Measurements from ENCODE around the gene KSR2.
"Not testable (repeated sequence)": the region's sequence is repeated elsewhere in the genome, so short reads cannot be mapped to it uniquely, and the experiment has no call there.

The KSR2 gene

DNA sequence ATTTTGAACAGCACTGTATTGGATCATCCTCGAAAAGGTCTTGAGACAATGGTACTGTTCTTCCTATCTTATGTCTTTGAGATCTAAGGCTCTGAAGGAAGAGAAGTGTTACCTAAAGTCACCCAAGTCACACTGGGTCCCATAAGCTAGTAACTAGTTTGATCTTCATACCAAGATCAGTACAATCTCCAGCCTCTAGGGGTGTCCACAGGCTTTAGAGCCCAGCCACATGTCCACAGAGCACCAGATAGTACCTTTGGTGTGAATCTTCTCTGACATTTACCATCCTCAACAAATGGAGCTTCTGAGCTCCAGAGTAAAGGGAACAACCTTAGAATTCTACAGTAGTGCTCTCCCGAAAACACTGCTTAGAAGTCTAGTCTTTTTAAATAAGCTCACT, 78.7 kb downstream of the KSR2 start:
- no peak for DNase-seq

GRCh38 chr12:117889098-117889497, 79.7 kb downstream of the KSR2 start:
- no peak for DNase-seq

GRCh38 chr12:117885211-117885610, 83.6 kb downstream of the KSR2 start:
- no peak for DNase-seq

GRCh38 chr12:117884161-117884560, 84.6 kb downstream of the KSR2 start:
- no peak for DNase-seq

DNA sequence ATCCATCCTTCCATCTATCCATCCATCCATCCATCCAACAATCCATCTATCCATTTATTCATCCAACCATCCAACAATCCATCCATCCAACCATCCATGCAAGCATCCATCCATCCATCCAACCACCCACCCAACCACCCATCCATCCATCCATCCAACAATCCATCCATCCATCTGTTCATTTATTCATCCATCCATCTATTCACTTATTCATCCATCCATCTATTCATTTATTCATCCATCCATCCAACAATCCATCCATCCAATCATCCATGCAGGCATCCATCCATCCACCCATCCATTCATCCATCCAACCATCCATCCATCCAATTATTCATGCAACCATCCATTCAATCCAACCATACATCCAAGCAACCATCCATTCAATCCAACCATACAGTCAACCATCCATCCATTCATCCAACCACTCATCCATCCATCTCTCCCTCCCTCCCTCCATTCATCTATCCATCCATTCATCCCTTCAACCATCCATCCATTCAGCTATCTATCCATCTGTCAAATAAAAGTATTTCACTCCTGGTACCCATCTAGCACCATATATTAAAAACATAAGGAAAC, 86.1 kb downstream of the KSR2 start:
- DNase-seq = no peak

DNA sequence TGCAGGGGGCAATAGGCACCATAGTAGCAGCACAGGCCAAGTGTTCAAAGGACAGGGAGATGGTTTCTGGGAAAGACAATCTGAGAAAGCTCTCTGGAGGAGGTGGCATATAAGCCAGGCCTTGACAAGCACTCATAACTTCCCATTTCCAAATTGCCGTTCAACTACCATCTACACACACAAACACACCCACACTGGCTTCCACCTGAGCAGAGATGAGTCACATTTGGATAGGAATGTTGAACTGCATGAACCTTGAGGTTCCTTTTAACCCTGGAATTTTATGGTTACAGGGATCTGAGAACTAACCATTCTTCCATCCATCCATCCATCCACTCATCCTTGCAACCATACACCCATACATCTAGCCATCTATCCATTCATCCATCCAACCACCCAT, 86.6 kb downstream of the KSR2 start:
- DNase-seq = no peak

DNA sequence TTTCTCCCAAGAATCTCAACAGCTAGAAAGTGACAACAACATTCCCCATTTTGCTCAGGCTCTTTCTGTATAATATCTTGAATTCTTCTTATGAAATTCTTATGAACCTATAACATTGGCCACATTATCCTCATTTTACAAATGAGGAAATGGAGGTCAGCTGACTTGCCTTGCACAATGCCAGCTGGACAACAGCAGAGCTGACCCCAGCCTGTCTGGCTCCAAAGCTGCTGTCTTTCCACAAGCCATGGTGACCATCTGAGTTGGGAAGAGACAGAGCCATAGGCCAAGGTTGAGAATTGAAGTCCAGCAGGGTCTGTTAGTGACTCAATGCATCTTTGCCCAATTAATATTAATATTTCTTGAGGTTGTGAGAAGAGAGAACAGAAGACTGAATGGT, 87.3 kb downstream of the KSR2 start:
- no peak for DNase-seq

- DNase-seq = no peak
These were observed 90.2 kb downstream of the KSR2 start for GRCh38 chr12:117878605-117879004.

DNA sequence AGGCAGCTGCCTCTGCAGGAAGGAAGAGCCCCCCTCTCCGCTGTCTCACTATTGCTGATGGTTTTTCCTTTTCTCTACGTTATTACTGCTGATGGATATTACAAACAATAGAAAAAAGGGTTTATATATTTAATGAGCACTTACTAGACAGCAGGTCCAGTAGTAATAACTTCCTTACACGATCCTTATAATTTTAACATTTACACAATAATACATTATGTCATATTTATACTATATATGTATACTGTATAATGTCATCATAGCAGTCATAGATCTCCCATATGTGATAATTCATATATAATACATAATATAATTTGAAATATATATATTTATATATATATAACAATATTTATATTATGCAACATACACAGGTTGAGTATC, 92.4 kb downstream of the KSR2 start:
- no peak for DNase-seq

GRCh38 chr12:117875744-117876435, 92.9 kb downstream of the KSR2 start:
- no peak for DNase-seq

DNA sequence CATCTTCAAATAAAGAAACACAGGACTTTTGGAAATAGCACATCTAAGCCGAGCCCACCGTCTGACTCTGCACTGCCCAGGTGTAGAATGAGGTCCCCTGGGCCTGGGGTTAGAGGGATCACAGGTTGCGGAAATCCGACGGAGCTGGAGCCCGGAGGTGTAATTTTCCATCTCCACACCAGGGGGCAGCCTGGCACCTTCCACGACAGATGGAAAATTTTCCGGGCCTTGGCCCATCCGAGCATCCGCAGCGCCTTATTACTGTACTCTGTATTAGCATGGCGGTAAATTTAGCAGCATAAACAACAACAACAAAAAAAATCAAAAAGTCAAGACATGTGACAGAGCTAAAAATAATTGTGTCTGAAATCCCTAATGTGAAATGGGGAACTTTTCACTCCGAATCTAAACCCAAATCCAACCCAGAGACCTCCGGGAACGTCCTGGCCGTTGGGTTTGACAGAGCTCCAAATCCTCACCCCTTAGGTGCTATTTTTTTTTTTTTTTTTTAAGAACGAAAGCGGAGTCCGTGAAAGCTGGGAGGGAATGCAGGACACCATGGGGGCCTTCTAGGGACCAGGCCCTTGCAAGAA, 93.9 kb downstream of the KSR2 start:
- peak; percentile 11 for DNase-seq

- not testable (repeated sequence) for DNase-seq
These were observed 94.6 kb downstream of the KSR2 start for GRCh38 chr12:117874198-117874597.

- no peak for DNase-seq
These were observed 96.1 kb downstream of the KSR2 start for GRCh38 chr12:117872546-117873169.

- no peak for DNase-seq
These were observed 99.2 kb downstream of the KSR2 start for GRCh38 chr12:117869551-117869950.

GRCh38 chr12:117867348-117867747, 101.4 kb downstream of the KSR2 start:
- DNase-seq = no peak

- DNase-seq = no peak
These were observed 103.3 kb downstream of the KSR2 start for GRCh38 chr12:117865505-117865904.

- no peak for DNase-seq
These were observed 105.6 kb downstream of the KSR2 start for GRCh38 chr12:117863002-117863709.

GRCh38 chr12:117861691-117862090, 107.1 kb downstream of the KSR2 start:
- no peak for DNase-seq

- not testable (repeated sequence) for DNase-seq
These were observed 108.0 kb downstream of the KSR2 start for GRCh38 chr12:117860787-117861290.

- no peak for DNase-seq
These were observed 108.7 kb downstream of the KSR2 start for GRCh38 chr12:117860111-117860510.

- DNase-seq = no peak
These were observed 110.9 kb downstream of the KSR2 start for GRCh38 chr12:117857632-117858612.

- DNase-seq = not testable (repeated sequence)
These were observed 111.7 kb downstream of the KSR2 start for GRCh38 chr12:117857139-117857538.

All from GDM1 (cell line).